ENCODE data around the gene UIMC1. TPM values are rescaled to one million over a fixed set of nuclear protein-coding genes. Genes with fewer than 3 reads are reported as not detected.

Gene UIMC1
- total RNA-seq, 1 donor from 2014 or later: 39.1 TPM

DNA sequence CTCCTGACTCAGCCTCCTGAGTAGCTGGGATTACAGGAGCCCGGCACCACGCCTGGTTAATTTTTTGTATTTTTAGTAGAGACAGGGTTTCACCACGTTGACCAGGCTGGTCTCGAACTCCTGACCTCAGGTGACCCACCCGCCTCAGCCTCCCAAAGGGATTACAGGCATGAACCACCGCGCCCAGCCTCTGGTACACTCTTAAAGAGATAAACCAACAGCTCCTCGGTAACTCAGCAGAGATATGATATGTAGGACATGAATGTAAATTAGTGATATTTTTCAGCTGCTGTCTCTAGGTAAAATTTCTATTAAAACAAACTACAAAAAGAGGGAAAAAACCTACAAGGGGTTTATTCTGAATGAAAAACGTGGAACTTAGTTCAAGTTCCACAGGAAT, 64.6 kb downstream of the UIMC1 start:
- Mint-ChIP-seq H3K27ac (no peak overlapping the region), H3K9me3 (no peaks in the 10 kb centered on the region), H3K4me1 (ENCODE audit: unreplicated experiment) (no peaks in the 10 kb centered on the region), H3K27me3 (no peaks in the 10 kb centered on the region), H3K36me3 (peaks cover 20% of the 10 kb centered on the region), H3K4me3 (no peak overlapping the region)
- no peak for DNase-seq (ENCODE audit: extremely low spot score, unreplicated experiment)
- no peak for TF ChIP-seq CTCF (conservative IDR thresholded peaks at IDR 0.05)

GRCh38 chr5:176938472-176938871, 68.1 kb downstream of the UIMC1 start:
- Mint-ChIP-seq H3K27me3 (no peaks in the 10 kb centered on the region), H3K36me3 (peaks cover 14% of the 10 kb centered on the region), H3K27ac (no peak overlapping the region), H3K4me3 (no peak overlapping the region), H3K9me3 (no peaks in the 10 kb centered on the region), H3K4me1 (ENCODE audit: unreplicated experiment) (no peaks in the 10 kb centered on the region)
- DNase-seq (ENCODE audit: extremely low spot score, unreplicated experiment): no peak
- no peak for TF ChIP-seq CTCF (conservative IDR thresholded peaks at IDR 0.05)

- Mint-ChIP-seq H3K4me1 (ENCODE audit: unreplicated experiment) (no peaks in the 10 kb centered on the region), H3K9me3 (no peaks in the 10 kb centered on the region), H3K27ac (no peak overlapping the region), H3K27me3 (no peaks in the 10 kb centered on the region), H3K36me3 (peaks cover 19% of the 10 kb centered on the region), H3K4me3 (no peak overlapping the region)
- DNase-seq (ENCODE audit: extremely low spot score, unreplicated experiment): no peak
- TF ChIP-seq CTCF (conservative IDR thresholded peaks at IDR 0.05): no peak
These were observed 71.6 kb downstream of the UIMC1 start for GRCh38 chr5:176935017-176935416.

DNA sequence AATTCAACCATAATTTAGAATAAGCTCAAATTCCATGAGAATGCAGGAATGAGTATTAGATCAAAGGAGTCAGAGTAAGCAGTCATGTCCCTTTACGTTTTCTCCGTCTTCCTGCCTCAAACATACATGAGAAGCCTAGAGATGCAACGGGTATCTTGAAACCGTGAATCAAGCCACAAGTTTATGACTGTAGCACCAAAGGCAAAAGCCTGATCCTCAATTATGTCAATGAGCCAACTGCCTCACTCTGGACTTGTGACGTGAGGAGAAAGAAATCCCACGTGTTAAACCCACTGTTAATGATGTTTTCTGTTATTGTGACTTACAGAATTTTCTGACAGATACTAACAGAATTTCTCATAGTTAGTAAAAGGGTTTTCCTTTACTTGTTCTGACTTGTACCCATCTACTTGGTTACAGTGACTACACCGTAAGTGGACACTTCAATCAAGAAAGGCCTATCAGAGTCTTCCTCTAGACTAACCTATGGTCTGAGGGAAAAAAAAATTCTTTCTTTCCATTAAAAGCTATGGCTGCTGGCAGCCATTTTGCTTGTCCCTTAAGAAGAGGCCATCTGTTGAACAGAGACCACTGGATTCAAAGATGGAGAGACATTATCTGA, 72.2 kb downstream of the UIMC1 start:
- Mint-ChIP-seq H3K9me3 (no peaks in the 10 kb centered on the region), H3K36me3 (peaks cover 21% of the 10 kb centered on the region), H3K27ac (no peak overlapping the region), H3K27me3 (no peaks in the 10 kb centered on the region), H3K4me3 (no peak overlapping the region), H3K4me1 (ENCODE audit: unreplicated experiment) (no peaks in the 10 kb centered on the region)
- DNase-seq (ENCODE audit: extremely low spot score, unreplicated experiment): no peak
- no peak for TF ChIP-seq CTCF (conservative IDR thresholded peaks at IDR 0.05)

DNA sequence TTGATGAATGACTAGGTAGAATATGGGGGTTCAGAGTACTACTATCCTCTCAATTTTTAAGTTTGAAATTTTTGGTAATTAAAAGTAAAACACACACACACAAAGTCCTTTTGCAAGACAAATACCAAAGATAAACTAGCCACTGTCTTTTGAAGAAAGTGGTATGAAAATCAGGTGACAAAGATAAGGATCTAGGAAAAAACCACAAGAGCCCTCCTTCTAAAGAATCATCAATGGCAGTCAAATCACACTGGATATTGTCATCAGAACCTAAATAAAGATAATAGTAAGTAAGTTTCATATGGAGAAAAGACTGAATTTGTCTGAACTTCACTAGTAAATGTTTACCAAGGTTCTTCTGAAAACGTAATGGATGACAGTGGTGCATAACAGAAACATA, 76.9 kb downstream of the UIMC1 start:
- Mint-ChIP-seq H3K27me3 (no peaks in the 10 kb centered on the region), H3K9me3 (no peaks in the 10 kb centered on the region), H3K36me3 (peaks cover 22% of the 10 kb centered on the region), H3K4me3 (no peak overlapping the region), H3K4me1 (ENCODE audit: unreplicated experiment) (no peaks in the 10 kb centered on the region), H3K27ac (no peak overlapping the region)
- DNase-seq (ENCODE audit: extremely low spot score, unreplicated experiment): no peak
- TF ChIP-seq CTCF (conservative IDR thresholded peaks at IDR 0.05): no peak

- Mint-ChIP-seq H3K4me1 (ENCODE audit: unreplicated experiment) (no peaks in the 10 kb centered on the region), H3K4me3 (no peak overlapping the region), H3K27ac (no peak overlapping the region), H3K27me3 (no peaks in the 10 kb centered on the region), H3K36me3 (peaks cover 22% of the 10 kb centered on the region), H3K9me3 (no peaks in the 10 kb centered on the region)
- TF ChIP-seq CTCF (conservative IDR thresholded peaks at IDR 0.05): no peak
- no peak for DNase-seq (ENCODE audit: extremely low spot score, unreplicated experiment)
These were observed 79.0 kb downstream of the UIMC1 start for GRCh38 chr5:176927562-176927961.

Measured in type B pancreatic cell (in vitro differentiated cells).